ENCODE data around the gene SCD5.

GRCh38 chr4:82791179-82791578 lies 7.4 kb downstream of the SCD5 start:
- no peak for TF ChIP-seq CTCF (IDR thresholded peaks at IDR 0.05)
- no peak for TF ChIP-seq POLR2A (IDR thresholded peaks at IDR 0.05)
